Measurements from ENCODE around the gene TSPAN13.
A peak's percentile ranks its signal among the peaks of the same experiment; 100 is the strongest.

The TSPAN13 gene

DNA sequence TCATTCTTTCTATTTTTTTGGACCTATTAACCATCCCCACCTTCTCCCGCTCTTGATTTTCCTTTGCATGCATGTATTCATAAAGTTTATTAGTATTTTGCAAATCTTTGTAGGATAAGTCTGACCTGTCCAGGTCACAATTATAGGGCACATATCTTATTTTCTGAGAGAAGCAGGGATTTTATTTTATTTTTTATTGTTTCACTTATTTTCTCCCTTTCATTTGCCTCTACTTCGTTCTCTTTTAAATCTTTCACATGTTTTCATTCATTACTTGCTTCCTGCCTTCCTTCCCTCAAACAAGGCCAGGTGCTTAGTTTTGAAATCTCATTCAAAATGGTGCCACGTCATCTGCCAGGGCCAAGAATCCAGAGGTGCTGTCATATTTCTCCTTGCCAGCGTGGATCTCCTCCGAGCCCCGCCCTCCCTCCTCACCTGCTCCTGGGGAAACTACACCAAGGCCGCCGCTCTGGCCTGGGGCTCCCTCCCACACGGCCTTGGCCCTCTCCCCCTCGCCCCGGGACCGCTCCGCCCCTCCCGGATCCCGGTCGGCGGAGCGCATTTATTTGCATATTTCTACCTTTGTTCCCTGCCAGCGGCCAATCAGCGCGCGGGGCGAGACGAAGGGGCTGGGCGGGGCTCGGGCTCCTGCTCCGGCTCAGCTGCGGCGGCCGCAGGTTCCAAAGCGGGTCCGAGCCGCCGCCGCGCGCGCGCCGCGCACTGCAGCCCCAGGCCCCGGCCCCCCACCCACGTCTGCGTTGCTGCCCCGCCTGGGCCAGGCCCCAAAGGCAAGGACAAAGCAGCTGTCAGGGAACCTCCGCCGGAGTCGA is at the start of gene TSPAN13:
TSS of gene TSPAN13 (plus strand) at position 654 of the 830 bp plus-strand sequence. CDS start 213 bp downstream, outside the sequence.
- no peaks in the 10 kb centered on the region for H3K9me3 ChIP-seq (ENCODE audit: insufficient read depth, low read depth, low read length)
- peaks cover 15% of the 10 kb centered on the region for H3K27me3 ChIP-seq (ENCODE audit: insufficient read depth, low read length)
- H3K27ac ChIP-seq (ENCODE audit: low read length) = no peak within 1 kb of the TSS
- H3K4me3 ChIP-seq (ENCODE audit: low read length) = peak within 1 kb of the TSS; percentile 93
- no peaks in the 10 kb centered on the region for H3K36me3 ChIP-seq (ENCODE audit: insufficient read depth, low read depth, low read length)
- H3K4me1 ChIP-seq (ENCODE audit: insufficient read depth, low read length) = peaks cover 9% of the 10 kb centered on the region; the same call in 1 of the 2 replicates
- peak within 1 kb of the TSS; percentile 83 for H3K9ac ChIP-seq (ENCODE audit: low read depth, low read length)

GRCh38 chr7:16708511-16708910 is 45.0 kb upstream of the TSPAN13 start:
- no peak overlapping the region for H3K27ac ChIP-seq (ENCODE audit: low read length)
- H3K4me1 ChIP-seq (ENCODE audit: insufficient read depth, low read length) = peaks cover 5% of the 10 kb centered on the region; the same call in 1 of the 2 replicates
- no peak overlapping the region for H3K9ac ChIP-seq (ENCODE audit: low read depth, low read length)
- no peak overlapping the region for H3K4me3 ChIP-seq (ENCODE audit: low read length)
- H3K9me3 ChIP-seq (ENCODE audit: insufficient read depth, low read depth, low read length) = no peaks in the 10 kb centered on the region
- no peaks in the 10 kb centered on the region for H3K27me3 ChIP-seq (ENCODE audit: insufficient read depth, low read length)
- peaks cover 34% of the 10 kb centered on the region for H3K36me3 ChIP-seq (ENCODE audit: insufficient read depth, low read depth, low read length)

- Histone ChIP-seq H3K4me1 (ENCODE audit: insufficient read depth, low read length) (peaks cover 5% of the 10 kb centered on the region; the same call in 1 of the 2 replicates), H3K36me3 (ENCODE audit: insufficient read depth, low read depth, low read length) (peaks cover 29% of the 10 kb centered on the region), H3K27ac (ENCODE audit: low read length) (no peak overlapping the region), H3K9ac (ENCODE audit: low read depth, low read length) (no peak overlapping the region), H3K9me3 (ENCODE audit: insufficient read depth, low read depth, low read length) (no peaks in the 10 kb centered on the region), H3K27me3 (ENCODE audit: insufficient read depth, low read length) (no peaks in the 10 kb centered on the region), H3K4me3 (ENCODE audit: low read length) (no peak overlapping the region)
These were observed 44.6 kb upstream of the TSPAN13 start for GRCh38 chr7:16708980-16709379.

- no peak overlapping the region for H3K9ac ChIP-seq (ENCODE audit: low read depth, low read length)
- no peak overlapping the region for H3K27ac ChIP-seq (ENCODE audit: low read length)
- no peak overlapping the region for H3K4me3 ChIP-seq (ENCODE audit: low read length)
- peaks cover 17% of the 10 kb centered on the region for H3K36me3 ChIP-seq (ENCODE audit: insufficient read depth, low read depth, low read length)
- H3K4me1 ChIP-seq (ENCODE audit: insufficient read depth, low read length) = peaks cover 5% of the 10 kb centered on the region; the same call in 1 of the 2 replicates
- no peaks in the 10 kb centered on the region for H3K9me3 ChIP-seq (ENCODE audit: insufficient read depth, low read depth, low read length)
- H3K27me3 ChIP-seq (ENCODE audit: insufficient read depth, low read length) = no peaks in the 10 kb centered on the region
These were observed 42.9 kb upstream of the TSPAN13 start for GRCh38 chr7:16710651-16711050.

GRCh38 chr7:16711730-16712129 is 41.8 kb upstream of the TSPAN13 start:
- Histone ChIP-seq H3K4me1 (ENCODE audit: insufficient read depth, low read length) (peaks cover 5% of the 10 kb centered on the region; the same call in 1 of the 2 replicates), H3K27ac (ENCODE audit: low read length) (no peak overlapping the region), H3K27me3 (ENCODE audit: insufficient read depth, low read length) (no peaks in the 10 kb centered on the region), H3K4me3 (ENCODE audit: low read length) (no peak overlapping the region), H3K9ac (ENCODE audit: low read depth, low read length) (no peak overlapping the region), H3K9me3 (ENCODE audit: insufficient read depth, low read depth, low read length) (no peaks in the 10 kb centered on the region), H3K36me3 (ENCODE audit: insufficient read depth, low read depth, low read length) (peaks cover 7% of the 10 kb centered on the region)

GRCh38 chr7:16712916-16713315 is 40.6 kb upstream of the TSPAN13 start:
- no peak overlapping the region for H3K27ac ChIP-seq (ENCODE audit: low read length)
- peaks cover 5% of the 10 kb centered on the region; the same call in 1 of the 2 replicates for H3K36me3 ChIP-seq (ENCODE audit: insufficient read depth, low read depth, low read length)
- no peak overlapping the region for H3K9ac ChIP-seq (ENCODE audit: low read depth, low read length)
- no peaks in the 10 kb centered on the region for H3K27me3 ChIP-seq (ENCODE audit: insufficient read depth, low read length)
- H3K4me1 ChIP-seq (ENCODE audit: insufficient read depth, low read length) = peaks cover 5% of the 10 kb centered on the region; the same call in 1 of the 2 replicates
- no peak overlapping the region for H3K4me3 ChIP-seq (ENCODE audit: low read length)
- H3K9me3 ChIP-seq (ENCODE audit: insufficient read depth, low read depth, low read length) = no peaks in the 10 kb centered on the region

- H3K4me1 ChIP-seq (ENCODE audit: insufficient read depth, low read length) = no peaks in the 10 kb centered on the region
- no peak overlapping the region for H3K4me3 ChIP-seq (ENCODE audit: low read length)
These were observed 37.6 kb upstream of the TSPAN13 start for GRCh38 chr7:16715928-16716327.

DNA sequence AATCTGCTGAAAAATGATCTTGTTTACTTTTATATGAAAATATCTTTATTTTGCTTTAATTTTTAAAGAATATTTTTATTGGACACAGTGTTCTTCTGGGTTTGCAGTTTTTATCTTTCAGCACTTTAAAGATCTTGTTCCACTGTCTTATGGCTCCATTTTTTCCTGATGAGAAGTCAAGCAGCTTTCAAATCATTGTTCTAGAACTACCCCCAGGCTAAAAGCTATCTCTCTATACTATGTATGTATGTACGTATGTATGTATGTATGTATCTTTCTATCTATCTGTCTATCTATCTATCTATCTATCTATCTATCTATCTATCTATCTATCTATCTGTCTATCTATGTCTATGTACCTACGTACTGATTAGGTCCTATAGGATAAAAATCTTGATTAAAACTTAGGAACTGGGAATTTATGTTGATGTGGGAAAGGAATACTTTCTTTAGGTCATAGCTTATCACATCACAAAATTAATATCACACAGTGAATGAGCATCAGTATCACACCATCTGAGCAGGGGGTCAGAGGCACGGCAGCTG is 35.4 kb upstream of the TSPAN13 start:
- H3K36me3 ChIP-seq (ENCODE audit: insufficient read depth, low read depth, low read length) = no peaks in the 10 kb centered on the region
- H3K9ac ChIP-seq (ENCODE audit: low read depth, low read length) = no peak overlapping the region
- no peak overlapping the region for H3K4me3 ChIP-seq (ENCODE audit: low read length)
- no peaks in the 10 kb centered on the region for H3K27me3 ChIP-seq (ENCODE audit: insufficient read depth, low read length)
- H3K9me3 ChIP-seq (ENCODE audit: insufficient read depth, low read depth, low read length) = no peaks in the 10 kb centered on the region
- no peak overlapping the region for H3K27ac ChIP-seq (ENCODE audit: low read length)
- no peaks in the 10 kb centered on the region for H3K4me1 ChIP-seq (ENCODE audit: insufficient read depth, low read length)

More at GRCh38 chr7:16715928-16716327, 37.6 kb upstream of the TSPAN13 start:
- H3K27me3 ChIP-seq (ENCODE audit: insufficient read depth, low read length) = no peaks in the 10 kb centered on the region
- no peaks in the 10 kb centered on the region for H3K36me3 ChIP-seq (ENCODE audit: insufficient read depth, low read depth, low read length)
- H3K27ac ChIP-seq (ENCODE audit: low read length) = no peak overlapping the region
- no peaks in the 10 kb centered on the region for H3K9me3 ChIP-seq (ENCODE audit: insufficient read depth, low read depth, low read length)
- H3K9ac ChIP-seq (ENCODE audit: low read depth, low read length) = no peak overlapping the region

DNA sequence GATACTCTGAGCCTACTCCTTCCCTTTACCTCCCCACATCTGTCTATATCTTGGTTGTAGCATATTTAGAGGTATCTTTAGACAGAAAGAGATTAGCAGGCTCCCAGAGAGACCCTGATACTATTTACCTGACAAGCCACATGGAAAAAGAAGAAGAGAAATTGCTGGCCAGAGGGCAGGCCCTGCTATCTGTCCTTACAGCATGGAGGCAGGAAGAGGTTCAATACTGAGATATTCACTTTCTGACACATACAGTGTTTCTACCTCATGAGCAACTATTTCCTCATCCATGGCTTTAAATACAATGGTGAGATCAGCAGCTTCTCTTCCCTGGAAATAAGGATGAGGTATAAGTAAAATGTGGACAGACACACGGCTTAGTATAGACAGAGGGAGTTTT is 33.9 kb upstream of the TSPAN13 start:
- Histone ChIP-seq H3K36me3 (ENCODE audit: insufficient read depth, low read depth, low read length) (no peaks in the 10 kb centered on the region), H3K27ac (ENCODE audit: low read length) (no peak overlapping the region), H3K4me1 (ENCODE audit: insufficient read depth, low read length) (no peaks in the 10 kb centered on the region)

GRCh38 chr7:16721541-16721940 is 32.0 kb upstream of the TSPAN13 start:
- Histone ChIP-seq H3K9me3 (ENCODE audit: insufficient read depth, low read depth, low read length) (no peaks in the 10 kb centered on the region), H3K27me3 (ENCODE audit: insufficient read depth, low read length) (no peaks in the 10 kb centered on the region), H3K27ac (ENCODE audit: low read length) (no peak overlapping the region), H3K36me3 (ENCODE audit: insufficient read depth, low read depth, low read length) (no peaks in the 10 kb centered on the region), H3K9ac (ENCODE audit: low read depth, low read length) (no peak overlapping the region), H3K4me3 (ENCODE audit: low read length) (no peak overlapping the region), H3K4me1 (ENCODE audit: insufficient read depth, low read length) (no peaks in the 10 kb centered on the region)

More for the DNA sequence above, 33.9 kb upstream of the TSPAN13 start:
- Histone ChIP-seq H3K9ac (ENCODE audit: low read depth, low read length) (no peak overlapping the region), H3K4me3 (ENCODE audit: low read length) (no peak overlapping the region), H3K27me3 (ENCODE audit: insufficient read depth, low read length) (no peaks in the 10 kb centered on the region), H3K9me3 (ENCODE audit: insufficient read depth, low read depth, low read length) (no peaks in the 10 kb centered on the region)

DNA sequence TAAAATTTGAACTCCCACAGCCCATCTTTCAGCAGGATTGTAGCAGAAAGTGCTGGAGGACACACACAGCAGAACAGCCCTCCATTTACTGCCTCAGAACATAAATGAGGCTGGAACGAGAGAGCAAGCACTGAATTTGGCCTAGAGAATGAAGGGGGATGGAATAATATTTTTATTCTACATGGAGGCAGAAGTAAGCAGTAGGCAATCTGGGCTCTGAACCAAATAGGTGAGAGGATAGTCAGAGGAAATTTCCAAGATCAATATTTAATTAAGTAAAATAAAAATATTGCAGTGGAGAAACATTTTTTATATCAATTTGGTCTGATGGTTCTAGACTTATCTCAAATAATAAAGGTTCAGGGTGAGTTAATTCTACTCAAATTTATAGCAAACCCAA is 29.2 kb upstream of the TSPAN13 start:
- Histone ChIP-seq H3K4me1 (ENCODE audit: insufficient read depth, low read length) (no peaks in the 10 kb centered on the region), H3K27ac (ENCODE audit: low read length) (no peak overlapping the region), H3K27me3 (ENCODE audit: insufficient read depth, low read length) (no peaks in the 10 kb centered on the region), H3K9ac (ENCODE audit: low read depth, low read length) (no peak overlapping the region), H3K4me3 (ENCODE audit: low read length) (no peak overlapping the region), H3K36me3 (ENCODE audit: insufficient read depth, low read depth, low read length) (no peaks in the 10 kb centered on the region), H3K9me3 (ENCODE audit: insufficient read depth, low read depth, low read length) (no peaks in the 10 kb centered on the region)

GRCh38 chr7:16726189-16726588 is 27.4 kb upstream of the TSPAN13 start:
- no peaks in the 10 kb centered on the region for H3K36me3 ChIP-seq (ENCODE audit: insufficient read depth, low read depth, low read length)
- no peaks in the 10 kb centered on the region for H3K9me3 ChIP-seq (ENCODE audit: insufficient read depth, low read depth, low read length)
- no peak overlapping the region for H3K27ac ChIP-seq (ENCODE audit: low read length)
- H3K4me1 ChIP-seq (ENCODE audit: insufficient read depth, low read length) = no peaks in the 10 kb centered on the region
- H3K9ac ChIP-seq (ENCODE audit: low read depth, low read length) = no peak overlapping the region
- no peak overlapping the region for H3K4me3 ChIP-seq (ENCODE audit: low read length)
- no peaks in the 10 kb centered on the region for H3K27me3 ChIP-seq (ENCODE audit: insufficient read depth, low read length)

Measured in iPS-20b (cell line).